IMR-90 (cell line): ENCODE results near the gene APAF1. TPM values are rescaled to one million over a fixed set of nuclear protein-coding genes. Genes with fewer than 3 reads are reported as not detected.

Experiments
- ATAC-seq: fragments of 200-7000 bp; cut with Tn5 transposase; 2 replicates; pipeline ENCODE4 v1.9.1; 2020; ENCODE audit warnings: low read depth, mild to moderate bottlenecking, moderate library complexity
- BruUV-seq: library from RNA; stranded (reverse); fragments of 400-500 nt; replicated peaks from 2 replicates; lab custom pipeline; 2021; lab: Mats Ljungman, UMichigan
- CTCF ChIA-PET: fragments of 300-600 bp; formaldehyde crosslinking; extraction: SDS; loops from one replicate; lab custom pipeline; 2021; ENCODE audit warnings: antibody characterized with exemption; lab: Yijun Ruan, JAX
- POLR2A ChIA-PET: fragments of 300-600 bp; sonication (Branson Sonifier 250); formaldehyde crosslinking; loops from one replicate; lab custom pipeline; 2022; ENCODE audit warnings: antibody characterized with exemption; ENCODE audit not compliant: unreplicated experiment; lab: Charles Lee
- DNase-seq: peaks from one replicate; pipeline ENCODE4 v3.0.0; 2013
- H2AFZ ChIP-seq: replicated peaks from 2 replicates; pipeline ENCODE3; 2013; ENCODE audit warnings: low read length, mild to moderate bottlenecking; ENCODE audit not compliant: poor library complexity
- H2AK5ac ChIP-seq: 2 replicates; pipeline ENCODE4 v1.6.1; 2013; ENCODE audit warnings: low read depth, low read length, inconsistent platforms
- H2AK9ac ChIP-seq: replicated peaks from 2 replicates; pipeline ENCODE3; 2013; ENCODE audit warnings: mild to moderate bottlenecking, low read depth, low read length, moderate library complexity; ENCODE audit not compliant: poor library complexity
- H2BK120ac ChIP-seq: 2 replicates; pipeline ENCODE4 v1.6.1; 2013; ENCODE audit warnings: low read depth, low read length, inconsistent platforms
- H2BK15ac ChIP-seq: 3 replicates; pipeline ENCODE4 v1.6.1; 2013; ENCODE audit warnings: low read depth, low read length, inconsistent platforms
- H2BK20ac ChIP-seq: 2 replicates; pipeline ENCODE4 v1.6.1; 2013; ENCODE audit warnings: low read depth, mild to moderate bottlenecking, inconsistent platforms, low read length, moderate library complexity
- H2BK5ac ChIP-seq: 2 replicates; pipeline ENCODE4 v1.6.1; 2013; ENCODE audit warnings: mild to moderate bottlenecking, low read depth, low read length, inconsistent platforms; ENCODE audit not compliant: poor library complexity, severe bottlenecking
- H3K14ac ChIP-seq: replicated peaks from 2 replicates; pipeline ENCODE4 v1.6.1; 2013; ENCODE audit warnings: low read depth, low read length, inconsistent platforms
- H3K18ac ChIP-seq: 2 replicates; pipeline ENCODE4 v1.6.1; 2013; ENCODE audit warnings: low read depth, low read length, control low read depth
- H3K23ac ChIP-seq: 2 replicates; pipeline ENCODE4 v1.6.1; 2013; ENCODE audit warnings: low read depth, low read length, inconsistent platforms
- H3K27ac ChIP-seq: 2 replicates; pipeline ENCODE4 v1.5.1; 2013; ENCODE audit warnings: mild to moderate bottlenecking, control low read depth, low read length; ENCODE audit not compliant: insufficient read depth
- H3K27me3 ChIP-seq: 2 replicates; pipeline ENCODE4 v1.6.1; 2013; ENCODE audit warnings: low read length; ENCODE audit not compliant: control insufficient read depth, insufficient read depth
- H3K36me3 ChIP-seq: 2 replicates; pipeline ENCODE4 v1.6.1; 2013; ENCODE audit warnings: low read length, mixed read lengths; ENCODE audit not compliant: control insufficient read depth, insufficient read depth
- H3K4ac ChIP-seq: 2 replicates; pipeline ENCODE4 v1.6.1; 2013; ENCODE audit warnings: low read depth, low read length, inconsistent platforms
- H3K4me1 ChIP-seq: 2 replicates; pipeline ENCODE4 v1.6.1; 2013; ENCODE audit warnings: low read length, mixed read lengths; ENCODE audit not compliant: control insufficient read depth, insufficient read depth
- H3K4me2 ChIP-seq: 2 replicates; pipeline ENCODE4 v1.6.1; 2013; ENCODE audit warnings: low read depth, mild to moderate bottlenecking, control low read depth, low read length, moderate library complexity
- H3K4me3 ChIP-seq: 2 replicates; pipeline ENCODE4 v1.5.1; 2013; ENCODE audit warnings: low read depth, mild to moderate bottlenecking, control low read depth, low read length, moderate library complexity; ENCODE audit not compliant: insufficient read depth
- H3K56ac ChIP-seq: 2 replicates; pipeline ENCODE4 v1.6.1; 2013; ENCODE audit warnings: low read length, inconsistent platforms; ENCODE audit not compliant: insufficient read depth; ENCODE audit errors: extremely low read depth
- H3K79me1 ChIP-seq, 2 experiments: 2 replicates each; pipeline ENCODE4 v1.6.1; 2013; ENCODE audit warnings: low read length in 2 of 2, inconsistent platforms in 1 of 2, low read depth in 1 of 2
- H3K9ac ChIP-seq: 2 replicates; pipeline ENCODE4 v1.6.1; 2013; ENCODE audit warnings: low read depth, low read length, control low read depth
- H3K9me1 ChIP-seq: 2 replicates; pipeline ENCODE4 v1.6.1; 2013; ENCODE audit warnings: low read length, inconsistent platforms; ENCODE audit not compliant: insufficient read depth
- H3K9me3 ChIP-seq: 2 replicates; pipeline ENCODE4 v1.6.1; 2013; ENCODE audit warnings: low read length; ENCODE audit not compliant: control insufficient read depth, insufficient read depth
- H4K20me1 ChIP-seq: 2 replicates; pipeline ENCODE4 v1.6.1; 2013; ENCODE audit warnings: low read length, inconsistent platforms; ENCODE audit not compliant: insufficient read depth
- H4K5ac ChIP-seq: 2 replicates; pipeline ENCODE4 v1.6.1; 2013; ENCODE audit warnings: mild to moderate bottlenecking, low read depth, low read length, control low read depth
- H4K8ac ChIP-seq, 2 experiments: 2 replicates each; pipeline ENCODE4 v1.6.1; 2013; ENCODE audit warnings: low read depth in 2 of 2, low read length in 2 of 2, control low read depth in 1 of 2, inconsistent platforms in 1 of 2
- H4K91ac ChIP-seq: 2 replicates; pipeline ENCODE4 v1.6.1; 2013; ENCODE audit warnings: low read depth, low read length, inconsistent platforms; ENCODE audit not compliant: insufficient read depth
- CEBPB ChIP-seq: IDR thresholded peaks from 2 replicates; pipeline ENCODE4 v1.6.1; 2012; ENCODE audit warnings: low read depth, low read length, improper control_type of control experiment
- CHD1 ChIP-seq: IDR thresholded peaks from 2 replicates; pipeline ENCODE4 v1.6.1; 2012; ENCODE audit warnings: low read depth, low read length, improper control_type of control experiment
- FOS ChIP-seq: fragments of 150-350 bp; IDR thresholded peaks from 2 replicates; pipeline ENCODE4 v1.6.1; 2016; ENCODE audit warnings: low read depth, low read length
- MXI1 ChIP-seq: IDR thresholded peaks from 2 replicates; pipeline ENCODE4 v1.6.1; 2012; ENCODE audit warnings: low read depth, mild to moderate bottlenecking, low read length, moderate library complexity, borderline replicate concordance
- RAD21 ChIP-seq: IDR thresholded peaks from 2 replicates; pipeline ENCODE4 v1.6.1; 2012; ENCODE audit warnings: low read length, improper control_type of control experiment
- SMC3 ChIP-seq: fragments of 150-350 bp; IDR thresholded peaks from 2 replicates; pipeline ENCODE4 v1.6.1; 2016; ENCODE audit warnings: low read depth, mild to moderate bottlenecking, antibody characterized with exemption, low read length, moderate library complexity
- WGBS, 2 experiments: methylation state at CpG; one replicate each; pipeline versions ENCODE4 v1.1.5 to v1.1.7; 2013; ENCODE audit warnings: missing lambda C conversion rate in 2 of 2; ENCODE audit not compliant: insufficient read length in 1 of 2; ENCODE audit errors: extremely low coverage in 2 of 2; 5-methylcytosine and 5-hydroxymethylcytosine counted together
- dilution Hi-C: fragments of 300-500 bp; cut with HindIII; formaldehyde crosslinking; loops from one replicate; pipeline ENCODE4 v1.14.3; 2018; ENCODE audit warnings: low sequenced_read_pairs; ENCODE audit not compliant: unreplicated experiment
- in situ Hi-C: fragments of 300-500 bp; cut with MboI; formaldehyde crosslinking; loops from 3 replicates; pipeline ENCODE4 v1.14.3; 2019; ENCODE audit warnings: low sequenced_read_pairs, inconsistent platforms, mixed read lengths
- intact Hi-C: fragments of 100-400 bp; cut with micrococcal nuclease; formaldehyde crosslinking; loops from 2 replicates; pipeline ENCODE4 v1.10.0; 2022
- polyA plus RNA-seq, 3 experiments: library from polyadenylated mRNA; depleted of rRNA; stranded (reverse); fragments of >200 nt; gene quantifications; 2 replicates each; pipeline ENCODE4 v1.2.3, GENCODE V29; 2012; ENCODE audit warnings: low replicate concordance in 1 of 3
- total RNA-seq: library from RNA; depleted of rRNA; stranded (reverse); fragments of >200 nt; gene quantifications from 2 replicates; pipeline ENCODE4 v1.2.3, GENCODE V29; 2012
- TF ChIP-seq, protein P1 (sequence below): fragments of 150-350 bp; IDR thresholded peaks from 2 replicates; pipeline ENCODE4 v1.6.1; 2016; ENCODE audit warnings: low read depth, mild to moderate bottlenecking, low read length, moderate library complexity, borderline replicate concordance

The APAF1 gene
- total and polyA plus RNA-seq, 2 of the 4 experiments (the other 2 are of a cell fraction) = 10.9 to 32.8 TPM

DNA sequence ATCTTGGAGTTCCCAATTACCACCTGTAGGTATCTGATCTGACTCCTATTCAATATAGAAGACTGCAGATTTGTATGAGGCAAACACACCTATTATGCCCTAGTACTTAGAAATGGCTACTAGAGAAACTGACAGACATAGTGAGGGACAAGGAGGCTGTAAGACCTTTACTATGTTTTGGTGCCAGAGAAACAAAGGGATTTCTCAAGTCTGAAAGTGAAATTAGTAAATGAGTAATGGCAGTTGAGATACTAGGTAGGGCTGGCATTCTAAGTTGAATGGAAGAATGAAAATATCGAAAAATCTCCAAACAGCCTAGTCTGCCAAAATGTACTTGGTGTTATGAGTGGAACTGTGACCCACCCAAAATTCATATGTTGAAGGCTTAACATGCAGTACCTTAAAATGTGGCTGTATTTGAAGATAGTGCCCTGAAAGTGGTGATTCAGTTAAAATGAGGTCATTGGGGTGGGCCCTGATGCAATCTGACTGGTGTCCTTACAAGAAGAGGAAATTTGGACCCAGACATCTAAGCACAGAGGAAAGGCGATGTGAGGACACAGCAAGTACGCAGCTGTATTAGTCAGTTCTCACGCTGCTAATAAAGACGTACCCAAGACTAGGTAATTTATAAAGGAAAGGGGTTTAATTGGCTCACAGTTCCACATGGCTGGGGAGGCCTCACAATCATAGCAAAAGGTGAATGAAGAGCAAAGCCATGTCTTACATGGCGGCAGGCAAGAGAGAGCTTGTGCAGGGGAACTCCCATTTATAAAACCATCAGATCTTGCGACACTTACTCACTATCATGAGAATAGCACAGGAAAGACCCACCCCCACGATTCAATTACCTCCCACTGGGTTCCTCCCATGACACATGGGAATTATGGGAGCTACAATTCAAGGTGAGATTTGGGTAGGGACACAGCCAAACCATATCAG is 127.0 kb downstream of the APAF1 start:
- ChIA-PET POLR2A (interaction anchor here (0.7 kb wide), 1 partner anchor 9 kb away, joined by 3 read pairs; no protein-coding TSS in a partner anchor), CTCF (interaction anchor here (1.6 kb wide), 1 partner anchor 10 kb away, joined by 4 read pairs; no protein-coding TSS in a partner anchor)
- H3K27me3 ChIP-seq = no peaks in the 10 kb centered on the region
- no peak overlapping the region for H2BK120ac ChIP-seq
- in situ Hi-C loops (no loop called here), dilution Hi-C loops (no loop called here), intact Hi-C loops (no loop called here)
- no peak overlapping the region for H4K91ac ChIP-seq
- no peaks in the 10 kb centered on the region for H4K20me1 ChIP-seq
- no peak overlapping the region for H3K4me3 ChIP-seq
- H2AK5ac ChIP-seq = no peak overlapping the region
- H2BK20ac ChIP-seq = no peak overlapping the region
- H3K79me1 ChIP-seq = no peaks in the 10 kb centered on the region
- H2AFZ ChIP-seq = no peak overlapping the region
- no peaks in the 10 kb centered on the region for H3K9me3 ChIP-seq
- no peak overlapping the region for H2BK15ac ChIP-seq
- DNase-seq = no peak
- TF ChIP-seq, protein P1, sequence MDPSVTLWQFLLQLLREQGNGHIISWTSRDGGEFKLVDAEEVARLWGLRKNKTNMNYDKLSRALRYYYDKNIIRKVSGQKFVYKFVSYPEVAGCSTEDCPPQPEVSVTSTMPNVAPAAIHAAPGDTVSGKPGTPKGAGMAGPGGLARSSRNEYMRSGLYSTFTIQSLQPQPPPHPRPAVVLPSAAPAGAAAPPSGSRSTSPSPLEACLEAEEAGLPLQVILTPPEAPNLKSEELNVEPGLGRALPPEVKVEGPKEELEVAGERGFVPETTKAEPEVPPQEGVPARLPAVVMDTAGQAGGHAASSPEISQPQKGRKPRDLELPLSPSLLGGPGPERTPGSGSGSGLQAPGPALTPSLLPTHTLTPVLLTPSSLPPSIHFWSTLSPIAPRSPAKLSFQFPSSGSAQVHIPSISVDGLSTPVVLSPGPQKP = no peak
- TF ChIP-seq CEBPB (no peak), CHD1 (no peak), FOS (no peak), MXI1 (no peak), RAD21 (no peak), SMC3 (no peak)
- no peak overlapping the region for H3K4ac ChIP-seq
- H2BK5ac ChIP-seq = no peak overlapping the region
- no peak overlapping the region for H3K14ac ChIP-seq
- no peak overlapping the region for H3K9ac ChIP-seq
- H4K8ac ChIP-seq = no peak overlapping the region
- ATAC-seq = no peak
- no peak overlapping the region for H3K18ac ChIP-seq
- no peak overlapping the region for H3K27ac ChIP-seq
- H3K56ac ChIP-seq = no peak overlapping the region
- H2AK9ac ChIP-seq = no peak overlapping the region
- 86% methylated on average over 4 of the region's 8 CpGs; no CpG with 5 or more reads in 1 of the 2 experiments for WGBS, 2 experiments
- H3K4me2 ChIP-seq = no peak overlapping the region
- H3K9me1 ChIP-seq = no peaks in the 10 kb centered on the region
- no peak overlapping the region for H3K23ac ChIP-seq
- H3K4me1 ChIP-seq = no peaks in the 10 kb centered on the region
- H4K5ac ChIP-seq = no peak overlapping the region
- H3K36me3 ChIP-seq = no peaks in the 10 kb centered on the region
- BruUV-seq = no TSS peak
